CD4-positive, alpha-beta T cell treated with Interleukin-4 for 4 hours (primary cell): ENCODE measurements around the gene DHRSX.
"Not testable (repeated sequence)": the region's sequence is repeated elsewhere in the genome, so short reads cannot be mapped to it uniquely, and the experiment has no call there.

Experiments
- DNase-seq: peaks from one replicate; pipeline ENCODE4 v3.0.0-alpha.2; 2020

DHRSX gene

GRCh38 chrX:2517055-2517454, 16.3 kb upstream of the DHRSX start:
- DNase-seq = no peak

DNA sequence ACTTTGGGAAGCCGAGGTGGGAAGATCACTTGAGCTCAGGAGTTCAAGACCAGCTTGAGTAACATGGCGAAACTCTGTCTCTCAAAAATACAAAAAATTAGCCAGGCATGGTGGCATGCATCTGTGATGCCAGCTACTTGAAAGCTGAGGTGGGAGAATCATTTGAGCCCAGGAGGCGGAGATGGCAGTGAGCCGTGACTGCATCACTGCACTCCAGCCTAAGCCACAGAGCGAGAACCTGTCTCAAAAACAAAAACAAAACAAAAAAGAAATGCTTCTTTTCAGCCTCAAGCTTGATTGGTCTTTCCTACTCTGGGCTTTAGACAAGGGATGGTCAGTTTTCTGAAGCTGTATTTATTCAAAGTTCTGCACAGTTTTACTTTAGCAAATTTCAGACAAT, 15.8 kb upstream of the DHRSX start:
- no peak for DNase-seq

DNA sequence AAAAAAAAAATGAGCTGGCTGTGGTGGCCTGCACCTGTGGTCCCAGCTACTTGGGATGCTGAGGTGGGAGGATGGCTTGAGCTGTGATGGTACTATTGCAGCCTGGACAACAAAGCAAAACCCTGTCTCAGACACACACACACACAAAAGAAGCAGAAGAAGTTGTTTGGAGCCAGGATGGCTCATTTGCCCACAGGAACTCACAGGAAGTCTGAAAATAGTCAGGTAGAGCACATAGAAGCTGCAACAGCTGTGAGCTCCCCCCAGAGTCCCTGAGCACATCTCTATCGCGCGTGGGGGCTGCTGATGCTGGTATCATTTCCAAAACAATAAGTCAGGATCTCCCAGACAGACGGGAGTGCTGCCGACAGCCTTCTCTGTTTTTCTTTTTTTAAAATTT, 13.4 kb upstream of the DHRSX start:
- no peak for DNase-seq

DNA sequence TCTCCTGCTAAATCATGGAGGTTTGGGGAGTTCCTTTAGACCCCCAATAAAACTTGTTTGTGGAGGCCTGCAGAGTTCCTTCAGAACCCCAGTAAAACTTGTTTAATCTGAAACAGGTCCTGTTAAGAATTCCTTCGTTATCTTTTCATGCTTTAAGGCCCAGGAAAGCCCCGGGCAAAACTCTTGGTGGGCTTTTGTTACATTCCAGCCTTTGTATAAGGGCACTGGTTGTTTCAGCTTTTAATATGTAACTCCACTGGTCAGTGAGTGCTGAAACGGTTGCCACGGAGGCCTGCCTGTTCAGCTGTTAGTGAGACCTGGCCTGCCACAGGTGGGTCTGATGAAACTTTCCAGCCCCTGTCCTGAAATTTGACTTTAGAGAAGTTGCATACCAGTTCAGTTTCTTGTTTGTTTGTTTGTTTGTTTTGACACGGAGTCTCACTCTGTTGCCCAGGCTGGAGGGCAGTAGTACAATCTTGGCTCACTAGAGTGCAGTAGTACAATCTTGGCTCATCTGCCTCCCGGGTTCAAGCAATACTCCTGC, 12.4 kb upstream of the DHRSX start:
- no peak for DNase-seq

DNA sequence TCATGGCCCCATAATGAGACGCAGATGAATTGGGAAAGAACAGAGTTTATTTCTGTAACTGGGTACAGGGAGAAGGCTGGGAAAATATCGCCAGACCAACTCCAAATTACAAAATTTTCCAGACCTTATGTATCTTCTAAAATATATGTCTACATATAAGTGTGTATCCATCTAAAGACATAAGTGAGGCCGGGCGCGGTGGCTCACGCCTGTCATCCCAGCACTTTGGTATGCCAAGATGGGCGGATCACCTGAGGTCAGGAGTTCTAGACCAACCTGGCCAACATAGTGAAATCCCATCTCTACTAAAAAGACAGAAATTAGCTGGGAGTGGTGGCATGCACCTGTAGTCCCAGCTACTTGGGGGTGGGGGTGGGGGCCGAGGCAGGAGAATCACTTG, 11.7 kb upstream of the DHRSX start:
- DNase-seq = no peak

DNA sequence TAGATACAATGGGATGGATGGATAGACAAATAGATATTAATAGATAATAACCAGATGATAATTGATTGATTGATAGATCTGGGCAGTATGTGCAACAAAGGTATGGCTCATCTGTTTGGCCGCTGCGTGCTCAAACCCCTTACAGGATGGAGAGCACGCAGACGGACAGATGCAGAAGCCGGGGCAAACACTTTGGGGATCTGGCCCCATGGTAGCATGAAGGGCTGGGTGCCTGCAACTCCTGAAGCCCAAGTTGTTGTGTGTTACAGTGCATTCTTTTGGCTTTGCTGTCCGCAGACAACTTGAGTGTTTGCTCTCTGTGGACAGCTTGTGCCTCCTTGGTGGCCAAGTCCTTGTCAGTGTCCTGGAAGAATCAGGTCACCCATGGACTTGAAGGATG, 10.6 kb upstream of the DHRSX start:
- no peak for DNase-seq

DNA sequence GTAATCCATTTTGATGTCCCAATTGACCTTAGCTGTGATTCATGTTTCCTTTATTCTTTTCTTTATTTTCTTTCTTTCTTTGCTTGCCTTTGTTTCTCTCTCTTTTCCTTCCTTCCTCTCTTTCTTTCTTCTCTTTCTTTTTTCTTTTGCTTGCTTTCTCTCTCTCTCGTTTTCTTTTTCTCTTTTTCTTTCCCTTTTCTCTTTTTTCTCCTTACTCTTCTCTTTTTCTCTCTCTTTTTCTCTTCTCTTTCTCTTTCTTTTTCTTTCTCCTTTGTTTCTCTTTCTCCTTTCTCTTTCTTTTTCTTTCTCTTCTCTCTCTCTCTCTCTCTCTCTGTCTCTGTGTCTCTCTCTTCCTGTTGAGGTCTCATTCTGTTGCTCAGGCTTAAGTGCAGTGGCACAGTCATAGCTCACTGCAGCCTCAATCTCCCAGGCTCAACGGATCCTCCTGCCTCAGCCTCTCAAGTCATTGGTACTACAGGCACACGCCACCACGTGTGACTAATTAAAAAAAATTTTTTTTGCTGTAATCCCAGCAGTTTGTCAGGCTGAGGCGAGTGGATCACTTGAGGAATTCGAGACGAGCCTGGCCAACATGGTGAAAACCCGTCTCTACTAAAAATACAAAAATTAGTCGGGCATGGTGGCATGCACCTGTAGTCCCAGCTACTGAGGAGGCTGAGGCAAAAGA, 8.0 kb upstream of the DHRSX start:
- no peak for DNase-seq

- no peak for DNase-seq
Observed at GRCh38 chrX:2507904-2508627, 7.3 kb upstream of the DHRSX start.

DNA sequence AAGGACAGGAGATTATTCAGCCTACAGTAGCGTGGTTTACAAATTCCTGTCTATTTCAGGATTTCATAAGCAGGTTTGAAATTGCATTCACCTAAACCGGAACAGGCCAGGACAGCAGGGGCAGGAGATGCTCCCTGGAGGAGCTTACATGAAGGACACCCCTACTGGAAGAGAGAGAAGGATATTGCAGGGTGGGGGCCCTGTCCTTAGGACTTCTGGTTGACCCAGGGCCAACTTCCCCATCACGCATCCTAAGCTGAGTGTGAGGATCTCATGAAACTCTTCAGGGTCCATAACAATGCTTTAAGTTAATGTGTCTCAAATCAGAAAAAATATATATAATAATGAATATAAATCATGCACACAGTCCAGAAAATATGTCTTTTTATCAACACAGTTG, 6.4 kb upstream of the DHRSX start:
- DNase-seq = no peak

- not testable (repeated sequence) for DNase-seq
Observed at GRCh38 chrX:2505341-2505740, 4.6 kb upstream of the DHRSX start.

- DNase-seq = no peak
Observed at GRCh38 chrX:2504706-2505332, 4.0 kb upstream of the DHRSX start.

DNA sequence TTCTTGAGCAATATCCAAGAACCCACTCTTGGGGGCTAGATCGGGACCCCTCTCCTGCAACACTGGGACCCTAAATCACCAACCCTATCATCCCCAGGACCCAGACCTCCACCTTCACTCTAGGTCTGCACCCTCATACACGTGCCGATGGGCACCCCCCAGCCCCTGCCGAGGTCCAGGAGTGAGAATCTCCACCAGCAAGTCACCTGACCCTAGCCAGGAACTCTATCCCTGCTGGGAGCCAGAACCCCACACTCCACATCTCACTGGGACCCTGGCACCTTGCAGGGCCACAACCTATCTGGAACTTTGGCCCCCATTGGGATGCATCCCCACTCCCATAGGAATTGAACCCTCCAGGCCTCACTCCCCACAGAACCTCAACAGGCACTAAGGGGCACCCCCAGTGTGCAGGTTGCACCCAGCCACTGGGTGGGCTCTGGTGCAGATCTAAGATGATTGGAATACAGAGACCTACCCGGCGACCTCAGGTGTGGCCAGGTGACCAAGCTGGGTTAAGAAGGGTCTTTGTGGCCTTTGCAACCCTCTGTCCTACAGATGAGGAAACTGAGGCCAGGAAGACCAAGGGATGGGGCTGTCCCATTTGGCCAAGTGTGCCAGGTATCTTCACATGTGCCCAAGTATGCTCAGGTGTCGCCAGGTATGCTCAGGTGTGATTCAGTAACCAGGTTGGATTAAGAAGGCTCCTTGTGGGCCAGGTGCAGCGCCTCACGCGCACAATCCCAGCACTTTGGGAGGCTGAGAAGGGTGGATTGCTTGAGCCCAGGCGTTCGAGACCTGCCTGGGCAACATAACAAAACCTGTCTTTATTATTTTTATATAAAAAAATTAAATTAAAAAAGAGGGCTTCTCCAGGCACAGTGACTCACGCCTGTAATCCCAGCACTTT, 3.1 kb upstream of the DHRSX start:
- DNase-seq = no peak

GRCh38 chrX:2502668-2503519, 2.1 kb upstream of the DHRSX start:
- no peak for DNase-seq

DNA sequence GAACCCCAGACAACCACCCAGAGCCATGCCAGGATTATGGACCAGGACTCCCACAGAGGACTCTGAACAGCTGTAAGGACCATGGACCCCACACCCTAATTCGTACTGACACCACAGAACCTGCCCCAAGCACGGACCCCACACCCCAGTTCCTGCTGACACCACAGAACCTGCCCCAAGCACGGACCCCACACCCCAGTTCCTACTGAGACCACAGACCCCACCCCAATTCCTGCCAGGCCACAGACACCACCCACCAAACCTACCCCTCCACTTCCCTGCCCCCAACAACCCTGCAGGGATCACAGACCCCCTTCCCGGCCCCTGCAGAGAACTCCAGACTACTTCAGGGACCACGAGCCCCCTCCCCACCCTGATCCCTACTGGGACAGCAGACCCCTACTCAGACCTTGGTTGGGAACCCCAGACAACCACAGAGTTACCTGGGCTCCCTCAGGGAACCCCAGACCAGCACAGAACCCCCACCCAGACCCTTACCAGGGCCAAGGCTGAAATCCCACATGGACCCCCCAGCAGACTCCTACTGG, 1.4 kb upstream of the DHRSX start:
- DNase-seq = no peak

DNA sequence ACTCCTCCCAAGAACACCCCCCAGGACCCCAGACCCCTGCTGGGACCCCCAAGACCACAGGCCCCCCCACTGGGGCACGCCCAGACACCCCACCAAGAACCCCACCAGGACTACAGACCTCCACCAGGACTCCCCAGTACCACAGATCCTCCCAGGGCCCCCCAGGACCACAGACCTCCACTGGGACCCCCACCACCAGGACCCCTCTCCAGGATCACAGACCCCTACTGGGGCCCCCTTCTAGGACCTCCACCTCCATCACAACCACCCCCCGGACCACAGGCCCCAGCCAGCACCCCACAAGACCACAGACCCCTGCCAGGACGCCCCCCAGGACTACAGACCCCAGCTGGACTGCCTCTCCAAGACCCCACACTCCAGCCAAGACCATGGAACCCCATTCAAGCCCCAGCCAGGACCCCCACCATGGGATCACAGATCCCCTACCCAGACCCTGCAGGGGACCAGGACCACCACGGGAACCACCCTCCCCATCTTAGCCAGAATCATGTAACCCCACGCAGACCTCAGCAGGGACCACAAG, 855 bp upstream of the DHRSX start:
- DNase-seq = no peak

DNA sequence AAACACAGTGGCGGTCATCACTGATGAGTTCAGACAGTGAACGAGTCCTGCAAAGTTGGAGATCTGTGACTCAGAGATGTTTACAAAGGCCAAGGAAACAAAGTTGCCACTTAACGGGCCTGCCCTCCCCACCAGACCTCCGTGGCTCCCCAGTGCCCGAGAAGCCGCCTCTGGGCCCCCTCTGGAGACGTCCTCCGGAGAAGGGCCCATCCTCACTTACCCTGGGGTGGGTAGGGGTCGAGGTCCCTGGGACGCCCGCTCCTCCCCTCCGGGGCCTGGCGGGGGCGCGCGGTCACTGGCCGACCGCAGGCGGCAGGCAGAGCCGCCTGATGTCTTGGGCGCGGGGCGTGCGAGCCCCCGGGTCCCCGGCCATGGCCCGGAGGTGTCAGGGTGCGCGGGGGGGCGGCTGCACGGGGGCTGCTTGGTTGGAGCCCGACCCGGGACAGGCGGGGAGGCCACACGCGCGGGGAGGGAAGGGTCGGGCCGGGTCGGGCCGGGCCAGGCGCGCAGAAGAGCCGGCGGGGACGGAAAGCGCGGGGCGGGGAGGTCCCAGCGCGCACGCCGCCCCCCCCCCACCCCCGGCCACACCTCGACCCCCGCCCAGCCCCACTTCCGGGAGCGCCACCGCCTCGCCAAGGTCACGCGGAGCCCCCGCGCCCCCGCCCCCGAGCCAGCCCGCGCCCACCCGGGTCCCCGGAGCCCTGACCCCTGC, 529 bp downstream of the DHRSX start:
- DNase-seq = peak; percentile 26

DNA sequence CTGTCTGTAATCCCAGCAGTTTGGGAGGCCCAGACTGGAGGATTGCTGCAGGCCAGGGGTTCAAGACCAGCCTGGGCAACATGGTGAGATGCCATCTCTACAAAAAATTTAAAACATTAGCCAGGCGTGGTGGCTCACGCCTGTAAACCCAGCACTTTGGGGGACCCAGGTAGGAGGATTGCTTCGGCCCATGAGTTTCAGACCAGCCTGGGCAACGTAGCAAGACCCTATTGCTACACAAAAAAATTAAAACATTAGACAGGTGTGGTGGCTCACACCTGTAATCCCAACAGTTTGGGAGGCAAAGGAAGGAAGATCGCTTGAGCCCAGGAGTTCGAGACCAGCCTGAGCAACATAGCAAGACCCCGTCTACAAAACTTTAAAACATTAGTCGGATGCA, 1.3 kb downstream of the DHRSX start:
- no peak for DNase-seq

DNA sequence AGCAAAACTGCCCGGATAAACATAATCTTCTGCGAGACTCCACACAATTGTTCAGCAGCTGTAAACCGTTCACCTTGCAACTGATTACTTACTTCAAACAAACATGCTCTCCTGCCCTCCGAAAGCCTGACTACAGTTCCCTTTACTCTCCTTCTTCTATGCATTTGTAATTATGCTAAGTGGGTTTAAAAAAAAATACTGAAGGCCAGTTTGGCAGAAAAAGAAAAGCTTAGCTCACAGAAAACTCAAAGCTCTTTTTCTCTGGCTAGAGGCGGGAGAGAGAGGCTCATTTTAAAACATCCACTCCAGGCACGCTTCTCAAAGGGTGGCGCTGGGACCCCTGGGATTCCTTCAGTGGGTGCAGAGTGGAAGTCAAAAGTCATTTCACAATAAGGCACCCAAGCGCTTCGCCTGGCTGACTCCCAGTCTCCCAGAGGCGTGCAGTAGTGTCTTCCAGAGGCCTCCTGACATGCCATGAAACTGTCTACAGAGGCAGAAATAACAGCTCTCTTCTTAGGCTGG, 1.9 kb downstream of the DHRSX start:
- no peak for DNase-seq

- DNase-seq = no peak
Observed at GRCh38 chrX:2497961-2498780, 2.6 kb downstream of the DHRSX start.

- no peak for DNase-seq
Observed at GRCh38 chrX:2495595-2495994, 5.2 kb downstream of the DHRSX start.
